Smooth muscle cell (in vitro differentiated cells): ENCODE measurements around the gene NCOA1. TPM values are rescaled to one million over a fixed set of nuclear protein-coding genes. Genes with fewer than 3 reads are reported as not detected.

Experiments used
- DNase-seq: peaks from one replicate; lab custom pipeline; 2025; ENCODE audit not compliant: unreplicated experiment; lab: John Stamatoyannopoulos, UW
- H2AFZ ChIP-seq: fragments of 200-600 bp; sonication (generic); 2 replicates; pipeline ENCODE4 v1.6.0; 2016; ENCODE audit warnings: antibody characterized with exemption, low read depth, mild to moderate bottlenecking
- H3F3A ChIP-seq: fragments of 200-600 bp; sonication (generic); 2 replicates; pipeline ENCODE4 v1.6.0; 2017; ENCODE audit warnings: antibody characterized with exemption, low read depth
- H3K27ac ChIP-seq: fragments of 200-600 bp; sonication (generic); 2 replicates; pipeline ENCODE4 v1.5.1; 2016; ENCODE audit warnings: low read depth, mild to moderate bottlenecking
- H3K27me3 ChIP-seq: fragments of 200-600 bp; sonication (generic); 2 replicates; pipeline ENCODE4 v1.6.1; 2016; ENCODE audit warnings: low read depth, mild to moderate bottlenecking
- H3K36me3 ChIP-seq: fragments of 200-600 bp; sonication (generic); 2 replicates; pipeline ENCODE4 v1.5.1; 2016; ENCODE audit warnings: low read depth
- H3K4me1 ChIP-seq: fragments of 200-600 bp; sonication (generic); 2 replicates; pipeline ENCODE4 v1.5.1; 2016; ENCODE audit warnings: low read depth
- H3K4me2 ChIP-seq: fragments of 200-600 bp; sonication (generic); 2 replicates; pipeline ENCODE4 v1.6.0; 2016; ENCODE audit warnings: mild to moderate bottlenecking
- H3K4me3 ChIP-seq: fragments of 200-600 bp; sonication (generic); 2 replicates; pipeline ENCODE4 v1.5.1; 2016; ENCODE audit warnings: mild to moderate bottlenecking
- H3K79me2 ChIP-seq: fragments of 200-600 bp; sonication (generic); 2 replicates; pipeline ENCODE4 v1.6.0; 2016; ENCODE audit warnings: low read depth, mild to moderate bottlenecking
- H3K9ac ChIP-seq: fragments of 200-600 bp; sonication (generic); 2 replicates; pipeline ENCODE4 v1.6.0; 2016; ENCODE audit warnings: low read depth
- H3K9me3 ChIP-seq: fragments of 200-600 bp; sonication (generic); replicated peaks from 2 replicates; pipeline ENCODE4 v1.5.1; 2016; ENCODE audit warnings: low read depth
- H4K20me1 ChIP-seq: fragments of 200-600 bp; sonication (generic); 2 replicates; pipeline ENCODE4 v1.6.0; 2016; ENCODE audit warnings: low read depth
- CTCF ChIP-seq: fragments of 200-600 bp; sonication (generic); IDR thresholded peaks from 2 replicates; pipeline ENCODE4 v1.5.1; 2017; ENCODE audit warnings: borderline replicate concordance, mild to moderate bottlenecking, antibody characterized with exemption; ENCODE audit not compliant: insufficient read depth, poor library complexity, severe bottlenecking
- WGBS: methylation state at CpG from one replicate; pipeline ENCODE4 v1.1.7; 2016; ENCODE audit warnings: low lambda C conversion rate; 5-methylcytosine and 5-hydroxymethylcytosine counted together
- polyA plus RNA-seq: library from polyadenylated mRNA; unstranded; fragments of >200 nt; fragmentation: Nextera tagmentation; extraction: Ambion mirVana; gene quantifications from 2 replicates; pipeline ENCODE4 v1.2.1, GENCODE V29; 2016
- total RNA-seq: library from RNA; depleted of rRNA; stranded (reverse); fragments of >200 nt; gene quantifications from 2 replicates; pipeline ENCODE4 v1.2.3, GENCODE V29; 2014

Gene NCOA1
- total and polyA plus RNA-seq, 2 experiments from 2014 or later = 8.5 to 21.0 TPM

GRCh38 chr2:24451805-24452501, 39.1 kb upstream of the NCOA1 start:
- Histone ChIP-seq H3K4me3 (no peak overlapping the region), H3K9ac (no peak overlapping the region), H3K27ac (no peak overlapping the region), H3K4me1 (peaks cover 6% of the 10 kb centered on the region), H3K79me2 (no peaks in the 10 kb centered on the region), H3K27me3 (no peaks in the 10 kb centered on the region), H4K20me1 (no peaks in the 10 kb centered on the region), H3K4me2 (no peak overlapping the region), H3F3A (no peaks in the 10 kb centered on the region), H2AFZ (no peak overlapping the region), H3K36me3 (no peaks in the 10 kb centered on the region), H3K9me3 (peaks cover 12% of the 10 kb centered on the region)
- WGBS = 88% methylated on average over 7 of the region's 7 CpGs
- no peak for TF ChIP-seq CTCF
- no peak for DNase-seq

- 88% methylated on average over 4 of the region's 4 CpGs for WGBS
- H2AFZ ChIP-seq = no peak overlapping the region
Observed at GRCh38 chr2:24452502-24452885, 38.6 kb upstream of the NCOA1 start.

GRCh38 chr2:24453379-24454073, 37.5 kb upstream of the NCOA1 start:
- Histone ChIP-seq H2AFZ (peak overlapping the region; percentile 11), H3K4me1 (peaks cover 6% of the 10 kb centered on the region), H3K79me2 (no peaks in the 10 kb centered on the region), H3K36me3 (no peaks in the 10 kb centered on the region), H3K9me3 (peaks cover 12% of the 10 kb centered on the region), H3K4me3 (peak overlapping the region; percentile 40), H4K20me1 (no peaks in the 10 kb centered on the region), H3F3A (no peaks in the 10 kb centered on the region), H3K4me2 (peak overlapping the region; percentile 74), H3K27me3 (no peaks in the 10 kb centered on the region), H3K27ac (no peak overlapping the region), H3K9ac (no peak overlapping the region)
- TF ChIP-seq CTCF = no peak
- no peak for DNase-seq
- whole genome bisulfite sequencing = 95% methylated on average over 2 of the region's 2 CpGs

More at GRCh38 chr2:24452502-24452885, 38.6 kb upstream of the NCOA1 start:
- Histone ChIP-seq H3K27ac (no peak overlapping the region), H3F3A (no peaks in the 10 kb centered on the region), H3K9ac (no peak overlapping the region), H3K36me3 (no peaks in the 10 kb centered on the region), H3K4me3 (no peak overlapping the region), H3K4me2 (no peak overlapping the region), H3K9me3 (peaks cover 12% of the 10 kb centered on the region), H3K4me1 (peaks cover 6% of the 10 kb centered on the region), H4K20me1 (no peaks in the 10 kb centered on the region), H3K27me3 (no peaks in the 10 kb centered on the region), H3K79me2 (no peaks in the 10 kb centered on the region)
- no peak for DNase-seq
- TF ChIP-seq CTCF = no peak
